Prostate gland (tissue), 2 donors: ENCODE results near the gene GHR. TPM values are rescaled to one million over a fixed set of nuclear protein-coding genes. Genes with fewer than 3 reads are reported as not detected.

ENCODE experiments used
- DNase-seq: peaks from one replicate; pipeline ENCODE4 v3.0.0-alpha.2; 2019; ENCODE audit warnings: low spot score
- H3K27ac ChIP-seq, 2 donors: fragments of 200-600 bp; sonication (generic); 2 replicates each; pipeline ENCODE4 v1.5.1; 2017 to 2019
- H3K27me3 ChIP-seq: fragments of 200-600 bp; sonication (generic); replicated peaks from 2 replicates; pipeline ENCODE4 v1.5.1; 2019; ENCODE audit not compliant: insufficient read depth
- H3K36me3 ChIP-seq, 2 donors: fragments of 200-600 bp; sonication (generic); 1 replicate in 1 of 2; 2 replicates in 1 of 2; pipeline versions ENCODE4 v1.5.1 to v1.8.1; 2017 to 2019
- H3K4me1 ChIP-seq: fragments of 200-600 bp; sonication (generic); replicated peaks from 2 replicates; pipeline ENCODE4 v1.5.1; 2019
- H3K4me3 ChIP-seq, 2 donors: fragments of 200-600 bp; sonication (generic); 2 replicates each; pipeline ENCODE4 v1.5.1; 2017 to 2019
- H3K9me3 ChIP-seq: fragments of 200-600 bp; sonication (generic); 2 replicates; pipeline ENCODE4 v1.5.1; 2017
- CTCF ChIP-seq, 4 experiments: fragments of 200-600 bp in 2 of 4; fragments of 450-650 bp in 2 of 4; sonication (generic) in 2 of 4; IDR thresholded peaks; 1 replicate in 3 of 4; 2 replicates in 1 of 4; pipeline ENCODE4 v1.5.1; 2016 to 2019; ENCODE audit warnings: antibody characterized with exemption in 4 of 4, mild to moderate bottlenecking in 2 of 4, moderate library complexity in 2 of 4
- POLR2A ChIP-seq: fragments of 450-650 bp; IDR thresholded peaks from one replicate; pipeline ENCODE4 v1.6.1; 2016; ENCODE audit warnings: antibody characterized with exemption, mild to moderate bottlenecking
- POLR2AphosphoS5 ChIP-seq: sonication (generic); formaldehyde crosslinking; IDR thresholded peaks from one replicate; pipeline ENCODE4 v1.6.1; 2017; ENCODE audit warnings: antibody characterized with exemption
- WGBS: methylation state at CpG from one replicate; pipeline ENCODE4 v1.1.5; 2018; 5-methylcytosine and 5-hydroxymethylcytosine counted together
- intact Hi-C: fragments of 100-400 bp; cut with DNase I; formaldehyde crosslinking; loops from one replicate; pipeline ENCODE4 v1.14.2; 2022
- total RNA-seq, 2 donors: library from RNA; depleted of rRNA; stranded (reverse); fragments of >200 nt; gene quantifications; one replicate each; pipeline ENCODE4 v1.1.0, GENCODE V29; 2016

The GHR gene
- total RNA-seq, 2 donors from 2014 or later, result 11.8 to 15.5 TPM

GRCh38 chr5:42624912-42625311, 201.7 kb downstream of the GHR start:
- Histone ChIP-seq H3K27me3 (no peaks in the 10 kb centered on the region), H3K4me3 (no peak overlapping the region), H3K4me1 (peaks cover 2% of the 10 kb centered on the region), H3K36me3 (no peaks in the 10 kb centered on the region), H3K9me3 (no peaks in the 10 kb centered on the region), H3K27ac (no peak overlapping the region)
- 99% methylated on average over 2 of the region's 2 CpGs for WGBS
- intact Hi-C loops, result no loop called here
- DNase-seq, result no peak
- no peak for TF ChIP-seq CTCF (IDR thresholded peaks at IDR 0.05)
- no peak for TF ChIP-seq POLR2AphosphoS5
- no peak for TF ChIP-seq POLR2A

GRCh38 chr5:42626462-42626861, 203.2 kb downstream of the GHR start:
- Histone ChIP-seq H3K4me3 (no peak overlapping the region), H3K9me3 (no peaks in the 10 kb centered on the region), H3K36me3 (no peaks in the 10 kb centered on the region), H3K4me1 (no peaks in the 10 kb centered on the region), H3K27me3 (no peaks in the 10 kb centered on the region), H3K27ac (no peak overlapping the region)
- TF ChIP-seq POLR2AphosphoS5, result no peak
- no peak for TF ChIP-seq POLR2A
- TF ChIP-seq CTCF (IDR thresholded peaks at IDR 0.05), result no peak
- no peak for DNase-seq
- WGBS, result 90% methylated on average over 4 of the region's 4 CpGs
- intact Hi-C loops, result no loop called here

- Histone ChIP-seq H3K27me3 (no peaks in the 10 kb centered on the region), H3K27ac (no peak overlapping the region), H3K9me3 (no peaks in the 10 kb centered on the region), H3K4me1 (no peaks in the 10 kb centered on the region), H3K4me3 (no peak overlapping the region), H3K36me3 (no peaks in the 10 kb centered on the region)
- WGBS, result 50% methylated on average over 1 of the region's 1 CpG
- intact Hi-C loops, result no loop called here
- TF ChIP-seq POLR2AphosphoS5 (no peak), POLR2A (no peak), CTCF (IDR thresholded peaks at IDR 0.05) (no peak)
- no peak for DNase-seq
These were observed 205.6 kb downstream of the GHR start for GRCh38 chr5:42628821-42629220.

GRCh38 chr5:42629284-42629683, 206.0 kb downstream of the GHR start:
- no peaks in the 10 kb centered on the region for H3K27me3 ChIP-seq
- intact Hi-C loops, result no loop called here
- DNase-seq, result no peak
- no peaks in the 10 kb centered on the region for H3K36me3 ChIP-seq
- TF ChIP-seq POLR2A (no peak), POLR2AphosphoS5 (no peak)
- no peak overlapping the region for H3K27ac ChIP-seq
- H3K4me3 ChIP-seq, result no peak overlapping the region
- 100% methylated on average over 2 of the region's 2 CpGs for WGBS
- H3K4me1 ChIP-seq, result no peaks in the 10 kb centered on the region
- H3K9me3 ChIP-seq, result no peaks in the 10 kb centered on the region

- TF ChIP-seq CTCF (IDR thresholded peaks at IDR 0.05) (no peak), POLR2AphosphoS5 (no peak), POLR2A (no peak)
- Histone ChIP-seq H3K27me3 (no peaks in the 10 kb centered on the region), H3K9me3 (no peaks in the 10 kb centered on the region), H3K36me3 (no peaks in the 10 kb centered on the region), H3K4me1 (no peaks in the 10 kb centered on the region), H3K4me3 (no peak overlapping the region), H3K27ac (no peak overlapping the region)
- no peak for DNase-seq
- WGBS, result 73% methylated on average over 5 of the region's 5 CpGs
- intact Hi-C loops, result no loop called here
These were observed 208.0 kb downstream of the GHR start for GRCh38 chr5:42631241-42631640.
